SKM-1 treated with dmso at 0.1 percent for 144 hours (cell line): ENCODE data around the gene KRT6A.
"Not testable (repeated sequence)": the region's sequence is repeated elsewhere in the genome, so short reads cannot be mapped to it uniquely, and the experiment has no call there.

Experiments used
- DNase-seq: peaks from one replicate; lab custom pipeline; 2025; ENCODE audit not compliant: unreplicated experiment; lab: John Stamatoyannopoulos, UW

The KRT6A gene

GRCh38 chr12:52506858-52507715 is 14.0 kb upstream of the KRT6A start:
- peak; percentile 1 for DNase-seq

GRCh38 chr12:52502877-52503276 is 9.8 kb upstream of the KRT6A start:
- no peak for DNase-seq

- DNase-seq = no peak
These were observed 8.4 kb upstream of the KRT6A start for GRCh38 chr12:52501490-52501889.

- not testable (repeated sequence) for DNase-seq
These were observed 7.5 kb upstream of the KRT6A start for GRCh38 chr12:52500574-52500973.

- no peak for DNase-seq
These were observed 6.9 kb upstream of the KRT6A start for GRCh38 chr12:52499806-52500560.

- DNase-seq = no peak
These were observed 5.9 kb upstream of the KRT6A start for GRCh38 chr12:52498946-52499345.

GRCh38 chr12:52497975-52498374 is 4.9 kb upstream of the KRT6A start:
- DNase-seq = no peak

GRCh38 chr12:52496590-52497071 is 3.6 kb upstream of the KRT6A start:
- no peak for DNase-seq

- DNase-seq = no peak
These were observed 3.0 kb upstream of the KRT6A start for GRCh38 chr12:52496054-52496453.

- no peak for DNase-seq
These were observed 2.3 kb upstream of the KRT6A start for GRCh38 chr12:52495389-52495788.

GRCh38 chr12:52494518-52494917 is 1.5 kb upstream of the KRT6A start:
- DNase-seq = no peak

- DNase-seq = no peak
These were observed 1.0 kb upstream of the KRT6A start for GRCh38 chr12:52494100-52494499.

GRCh38 chr12:52492405-52492804 is 652 bp downstream of the KRT6A start:
- not testable (repeated sequence) for DNase-seq

- not testable (repeated sequence) for DNase-seq
These were observed 1.6 kb downstream of the KRT6A start for GRCh38 chr12:52491495-52491894.

- no peak for DNase-seq
These were observed 4.3 kb downstream of the KRT6A start for GRCh38 chr12:52488736-52489135.

GRCh38 chr12:52487744-52488443 is 5.2 kb downstream of the KRT6A start:
- DNase-seq = not testable (repeated sequence)

- no peak for DNase-seq
These were observed 5.8 kb downstream of the KRT6A start for GRCh38 chr12:52487211-52487610.

- no peak for DNase-seq
These were observed 6.6 kb downstream of the KRT6A start for GRCh38 chr12:52486166-52487105.

GRCh38 chr12:52480073-52480472 is 13.0 kb downstream of the KRT6A start:
- DNase-seq = no peak

GRCh38 chr12:52477651-52478050 is 15.4 kb downstream of the KRT6A start:
- no peak for DNase-seq
